ENCODE results near the gene PTPRM.

The PTPRM gene

GRCh38 chr18:8116341-8117005, 549.4 kb downstream of the PTPRM start (continued):
- no peak for TF ChIP-seq PRDM4 (tag by site-specific recombination; IDR thresholded peaks at IDR 0.05)
- TF ChIP-seq IKZF3 (tag by site-specific recombination; IDR thresholded peaks at IDR 0.05) = no peak
- TF ChIP-seq ZNF692 (tag by site-specific recombination; IDR thresholded peaks at IDR 0.05) = no peak
- no peak for TF ChIP-seq ZNF274 (IDR thresholded peaks at IDR 0.05; ENCODE audit: low read length)
- TF ChIP-seq ZNF274 (tag by site-specific recombination; IDR thresholded peaks at IDR 0.05; ENCODE audit: borderline replicate concordance) = no peak
- no peak for TF ChIP-seq ZNF580 (tag by site-specific recombination; IDR thresholded peaks at IDR 0.05)
- no peak for TF ChIP-seq ZNF18 (tag by site-specific recombination; IDR thresholded peaks at IDR 0.05)

GRCh38 chr18:8117006-8117371, 549.9 kb downstream of the PTPRM start:
- Histone ChIP-seq H3K4me1 (ENCODE audit: control insufficient read depth, insufficient read depth, low read length) (no peaks in the 10 kb centered on the region), H3K36me3 (ENCODE audit: control insufficient read depth in 2 of 2, insufficient read depth in 1 of 2, low read length in 2 of 2) (no peaks in the 10 kb centered on the region), H3K4me3 (ENCODE audit: low read depth, low read length) (no peak overlapping the region), H3K9me3 (ENCODE audit: control insufficient read depth, insufficient read depth, low read depth, low read length) (no peaks in the 10 kb centered on the region), H3K27ac (ENCODE audit: extremely low read depth, low read depth, low read length) (no peak overlapping the region)
- ChIA-PET CTCF (interaction anchor here (0.5 kb wide), 1 partner anchor 220 kb away, joined by 3 read pairs; no protein-coding TSS in a partner anchor), POLR2A (no interaction called here)
- TF ChIP-seq ZNF10 (tag by site-specific recombination; IDR thresholded peaks at IDR 0.05) = no peak
- TF ChIP-seq ZNF449 (tag by site-specific recombination; IDR thresholded peaks at IDR 0.05) = no peak
- TF ChIP-seq ZBTB6 (tag by site-specific recombination; IDR thresholded peaks at IDR 0.05) = no peak
- no peak for TF ChIP-seq GLIS2 (tag by site-specific recombination; IDR thresholded peaks at IDR 0.05)
- TF ChIP-seq PRDM10 (tag by site-specific recombination; IDR thresholded peaks at IDR 0.05) = no peak
- no peak for TF ChIP-seq GLI2 (tag by site-specific recombination; IDR thresholded peaks at IDR 0.05; ENCODE audit: borderline replicate concordance, low read depth)
- TF ChIP-seq ZNF664 (tag by site-specific recombination; IDR thresholded peaks at IDR 0.05) = no peak
- no peak for TF ChIP-seq ZNF324 (tag by site-specific recombination; IDR thresholded peaks at IDR 0.05)
- no peak for TF ChIP-seq ZFP69B (tag by site-specific recombination; IDR thresholded peaks at IDR 0.05)
- TF ChIP-seq ZNF843 (tag by site-specific recombination; IDR thresholded peaks at IDR 0.05) = no peak
- no peak for TF ChIP-seq ZNF121 (tag by site-specific recombination; IDR thresholded peaks at IDR 0.05)
- no peak for TF ChIP-seq ZNF280D (tag by site-specific recombination; IDR thresholded peaks at IDR 0.05)
- TF ChIP-seq KLF1 (tag by site-specific recombination; IDR thresholded peaks at IDR 0.05) = no peak
- no peak for TF ChIP-seq MEIS1 (CRISPR knock-in tag; IDR thresholded peaks at IDR 0.05; ENCODE audit: borderline replicate concordance)

Data from HEK293 (cell line).